ENCODE data around the gene TMTC1.

TMTC1 gene

DNA sequence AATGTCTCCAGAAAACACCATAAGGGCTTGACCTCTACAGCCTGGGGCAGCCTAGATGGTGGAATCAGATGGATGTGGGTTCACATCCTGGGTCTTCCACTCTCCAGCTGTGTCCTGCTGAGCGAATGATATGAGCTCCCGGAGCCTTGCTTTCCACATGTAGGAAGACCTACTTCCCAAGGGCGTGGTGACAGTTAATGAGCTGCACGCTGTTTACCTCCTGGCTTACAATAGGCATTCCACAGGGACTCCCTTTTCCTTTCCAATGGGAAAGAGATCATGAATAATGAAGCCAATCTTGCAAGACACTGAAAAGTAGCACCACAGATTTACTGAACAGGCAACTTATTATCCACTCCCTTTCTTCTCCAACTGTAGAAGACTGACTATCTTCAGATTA is 46.1 kb downstream of the TMTC1 start:
- Histone ChIP-seq H3K27me3 (ENCODE audit: low read depth, low read length) (no peaks in the 10 kb centered on the region), H3K9me3 (ENCODE audit: control insufficient read depth in 1 of 2, low read length in 2 of 2) (no peaks in the 10 kb centered on the region), H3K4me1 (ENCODE audit: control insufficient read depth in 1 of 2, insufficient read depth in 2 of 2, low read length in 2 of 2) (peaks cover 6 to 30% of the 10 kb centered on the region in 2 donors), H3K4me3 (ENCODE audit: low read depth in 1 of 2, low read length in 2 of 2) (no peak overlapping the region), H3K36me3 (ENCODE audit: control insufficient read depth in 1 of 2, insufficient read depth in 2 of 2, low read length in 2 of 2) (peaks cover 0 to 4% of the 10 kb centered on the region in 2 donors), H3K27ac (ENCODE audit: low read length) (no peak overlapping the region)

GRCh38 chr12:29735604-29736003 is 48.1 kb downstream of the TMTC1 start:
- H3K9me3 ChIP-seq (ENCODE audit: control insufficient read depth in 1 of 2, low read length in 2 of 2) = no peaks in the 10 kb centered on the region
- H3K4me1 ChIP-seq (ENCODE audit: control insufficient read depth in 1 of 2, insufficient read depth in 2 of 2, low read length in 2 of 2) = peaks cover 7 to 30% of the 10 kb centered on the region in 2 donors
- H3K36me3 ChIP-seq (ENCODE audit: control insufficient read depth in 1 of 2, insufficient read depth in 2 of 2, low read length in 2 of 2) = no peaks in the 10 kb centered on the region
- no peaks in the 10 kb centered on the region for H3K27me3 ChIP-seq (ENCODE audit: low read depth, low read length)
- H3K4me3 ChIP-seq (ENCODE audit: low read depth in 1 of 2, low read length in 2 of 2) = no peak overlapping the region
- no peak overlapping the region for H3K27ac ChIP-seq (ENCODE audit: low read length)

DNA sequence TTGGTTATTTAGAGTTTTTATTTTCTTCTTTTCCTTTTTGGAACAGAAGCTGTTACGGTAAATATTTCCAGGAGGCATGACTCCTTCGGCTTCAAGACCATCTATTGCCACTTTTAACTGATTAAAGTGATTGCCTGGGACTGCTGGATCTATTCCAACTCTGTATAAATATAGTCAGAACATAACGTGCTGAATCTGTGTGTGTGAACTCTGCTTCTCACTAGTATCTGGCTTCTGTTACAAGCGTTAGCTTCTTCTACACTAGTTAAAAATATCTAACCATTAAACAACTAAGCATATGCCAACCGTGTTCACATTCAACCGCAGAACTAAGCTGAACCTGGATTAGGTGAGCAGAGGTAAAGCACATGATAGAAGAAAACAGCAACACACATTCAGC is 49.0 kb downstream of the TMTC1 start:
- Histone ChIP-seq H3K27me3 (ENCODE audit: low read depth, low read length) (no peaks in the 10 kb centered on the region), H3K4me3 (ENCODE audit: low read depth in 1 of 2, low read length in 2 of 2) (no peak overlapping the region), H3K4me1 (ENCODE audit: control insufficient read depth in 1 of 2, insufficient read depth in 2 of 2, low read length in 2 of 2) (peaks cover 7 to 30% of the 10 kb centered on the region in 2 donors), H3K36me3 (ENCODE audit: control insufficient read depth in 1 of 2, insufficient read depth in 2 of 2, low read length in 2 of 2) (no peaks in the 10 kb centered on the region), H3K27ac (ENCODE audit: low read length) (peak overlapping the region; percentile 24), H3K9me3 (ENCODE audit: control insufficient read depth in 1 of 2, low read length in 2 of 2) (no peaks in the 10 kb centered on the region)

GRCh38 chr12:29734305-29734704 is 49.4 kb downstream of the TMTC1 start:
- Histone ChIP-seq H3K4me1 (ENCODE audit: control insufficient read depth in 1 of 2, insufficient read depth in 2 of 2, low read length in 2 of 2) (peaks cover 7 to 30% of the 10 kb centered on the region in 2 donors), H3K27ac (ENCODE audit: low read length) (peak overlapping the region; percentile 24)

GRCh38 chr12:29733501-29733900 is 50.2 kb downstream of the TMTC1 start:
- Histone ChIP-seq H3K4me3 (ENCODE audit: low read depth in 1 of 2, low read length in 2 of 2) (no peak overlapping the region), H3K36me3 (ENCODE audit: control insufficient read depth in 1 of 2, insufficient read depth in 2 of 2, low read length in 2 of 2) (no peaks in the 10 kb centered on the region), H3K27ac (ENCODE audit: low read length) (peak overlapping the region; percentile 24), H3K9me3 (ENCODE audit: control insufficient read depth in 1 of 2, low read length in 2 of 2) (no peaks in the 10 kb centered on the region), H3K4me1 (ENCODE audit: control insufficient read depth in 1 of 2, insufficient read depth in 2 of 2, low read length in 2 of 2) (peaks cover 7 to 30% of the 10 kb centered on the region in 2 donors), H3K27me3 (ENCODE audit: low read depth, low read length) (no peaks in the 10 kb centered on the region)

More at GRCh38 chr12:29734305-29734704, 49.4 kb downstream of the TMTC1 start:
- Histone ChIP-seq H3K27me3 (ENCODE audit: low read depth, low read length) (no peaks in the 10 kb centered on the region), H3K36me3 (ENCODE audit: control insufficient read depth in 1 of 2, insufficient read depth in 2 of 2, low read length in 2 of 2) (no peaks in the 10 kb centered on the region), H3K9me3 (ENCODE audit: control insufficient read depth in 1 of 2, low read length in 2 of 2) (no peaks in the 10 kb centered on the region), H3K4me3 (ENCODE audit: low read depth in 1 of 2, low read length in 2 of 2) (no peak overlapping the region)

GRCh38 chr12:29733060-29733459 is 50.7 kb downstream of the TMTC1 start:
- Histone ChIP-seq H3K4me3 (ENCODE audit: low read depth in 1 of 2, low read length in 2 of 2) (no peak overlapping the region), H3K36me3 (ENCODE audit: control insufficient read depth in 1 of 2, insufficient read depth in 2 of 2, low read length in 2 of 2) (no peaks in the 10 kb centered on the region), H3K4me1 (ENCODE audit: control insufficient read depth in 1 of 2, insufficient read depth in 2 of 2, low read length in 2 of 2) (peaks cover 7 to 29% of the 10 kb centered on the region in 2 donors), H3K27me3 (ENCODE audit: low read depth, low read length) (no peaks in the 10 kb centered on the region), H3K9me3 (ENCODE audit: control insufficient read depth in 1 of 2, low read length in 2 of 2) (no peaks in the 10 kb centered on the region), H3K27ac (ENCODE audit: low read length) (peak overlapping the region; percentile 24)

DNA sequence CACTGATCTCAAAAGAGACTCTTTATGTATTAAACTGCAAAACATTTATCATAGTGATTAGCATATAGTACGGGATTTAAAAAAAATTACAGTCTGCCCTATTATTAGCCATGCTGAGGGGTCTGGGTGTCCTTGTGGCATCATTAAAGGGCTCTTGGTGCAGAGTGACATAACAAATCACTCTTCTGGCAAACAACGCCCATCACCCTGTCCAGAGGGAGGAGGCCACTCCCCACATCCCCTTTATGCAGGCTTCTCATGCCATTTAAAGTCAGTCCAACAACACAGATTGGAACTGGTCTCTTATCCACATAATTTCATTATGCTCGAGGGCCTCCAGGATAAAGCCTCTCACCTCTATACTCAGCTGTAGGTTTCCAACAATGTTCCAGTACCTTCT is 51.1 kb downstream of the TMTC1 start:
- peaks cover 7 to 24% of the 10 kb centered on the region in 2 donors for H3K4me1 ChIP-seq (ENCODE audit: control insufficient read depth in 1 of 2, insufficient read depth in 2 of 2, low read length in 2 of 2)
- no peaks in the 10 kb centered on the region for H3K36me3 ChIP-seq (ENCODE audit: control insufficient read depth in 1 of 2, insufficient read depth in 2 of 2, low read length in 2 of 2)
- no peaks in the 10 kb centered on the region for H3K9me3 ChIP-seq (ENCODE audit: control insufficient read depth in 1 of 2, low read length in 2 of 2)
- H3K27me3 ChIP-seq (ENCODE audit: low read depth, low read length) = no peaks in the 10 kb centered on the region
- no peak overlapping the region for H3K27ac ChIP-seq (ENCODE audit: low read length)
- H3K4me3 ChIP-seq (ENCODE audit: low read depth in 1 of 2, low read length in 2 of 2) = no peak overlapping the region

DNA sequence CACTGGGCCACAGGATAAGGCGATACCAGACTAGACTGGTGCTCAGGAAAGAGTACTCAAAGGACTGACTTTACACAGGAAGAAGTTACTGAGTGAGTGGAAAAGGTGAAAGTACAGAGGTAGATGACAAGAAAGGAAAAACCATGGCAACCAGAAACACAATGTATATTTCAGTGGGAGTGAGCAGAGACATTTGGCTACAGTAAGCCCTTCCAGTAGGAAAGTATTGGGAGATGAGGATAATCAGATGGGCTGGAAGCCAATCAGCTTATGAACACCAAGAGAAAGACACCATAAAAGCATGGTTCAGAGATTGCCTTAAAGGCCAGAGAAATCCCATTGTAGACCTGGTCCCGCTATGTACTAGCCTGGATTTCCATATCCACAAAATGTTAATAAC is 51.6 kb downstream of the TMTC1 start:
- Histone ChIP-seq H3K4me3 (ENCODE audit: low read depth in 1 of 2, low read length in 2 of 2) (no peak overlapping the region), H3K27me3 (ENCODE audit: low read depth, low read length) (no peaks in the 10 kb centered on the region), H3K4me1 (ENCODE audit: control insufficient read depth in 1 of 2, insufficient read depth in 2 of 2, low read length in 2 of 2) (peaks cover 7 to 23% of the 10 kb centered on the region in 2 donors), H3K9me3 (ENCODE audit: control insufficient read depth in 1 of 2, low read length in 2 of 2) (no peaks in the 10 kb centered on the region), H3K27ac (ENCODE audit: low read length) (no peak overlapping the region), H3K36me3 (ENCODE audit: control insufficient read depth in 1 of 2, insufficient read depth in 2 of 2, low read length in 2 of 2) (no peaks in the 10 kb centered on the region)

GRCh38 chr12:29731591-29731990 is 52.2 kb downstream of the TMTC1 start:
- no peak overlapping the region for H3K27ac ChIP-seq (ENCODE audit: low read length)
- H3K4me1 ChIP-seq (ENCODE audit: control insufficient read depth in 1 of 2, insufficient read depth in 2 of 2, low read length in 2 of 2) = peaks cover 7 to 28% of the 10 kb centered on the region in 2 donors
- no peaks in the 10 kb centered on the region for H3K36me3 ChIP-seq (ENCODE audit: control insufficient read depth in 1 of 2, insufficient read depth in 2 of 2, low read length in 2 of 2)
- no peaks in the 10 kb centered on the region for H3K9me3 ChIP-seq (ENCODE audit: control insufficient read depth in 1 of 2, low read length in 2 of 2)
- no peaks in the 10 kb centered on the region for H3K27me3 ChIP-seq (ENCODE audit: low read depth, low read length)
- no peak overlapping the region for H3K4me3 ChIP-seq (ENCODE audit: low read depth in 1 of 2, low read length in 2 of 2)

- Histone ChIP-seq H3K4me1 (ENCODE audit: control insufficient read depth in 1 of 2, insufficient read depth in 2 of 2, low read length in 2 of 2) (peaks cover 7 to 35% of the 10 kb centered on the region in 2 donors), H3K9me3 (ENCODE audit: control insufficient read depth in 1 of 2, low read length in 2 of 2) (no peaks in the 10 kb centered on the region), H3K36me3 (ENCODE audit: control insufficient read depth in 1 of 2, insufficient read depth in 2 of 2, low read length in 2 of 2) (no peaks in the 10 kb centered on the region), H3K4me3 (ENCODE audit: low read depth in 1 of 2, low read length in 2 of 2) (no peak overlapping the region), H3K27me3 (ENCODE audit: low read depth, low read length) (no peaks in the 10 kb centered on the region), H3K27ac (ENCODE audit: low read length) (no peak overlapping the region)
Observed at GRCh38 chr12:29730481-29730880, 53.3 kb downstream of the TMTC1 start.

- Histone ChIP-seq H3K4me3 (ENCODE audit: low read depth in 1 of 2, low read length in 2 of 2) (no peak overlapping the region), H3K36me3 (ENCODE audit: control insufficient read depth in 1 of 2, insufficient read depth in 2 of 2, low read length in 2 of 2) (no peaks in the 10 kb centered on the region), H3K9me3 (ENCODE audit: control insufficient read depth in 1 of 2, low read length in 2 of 2) (no peaks in the 10 kb centered on the region), H3K4me1 (ENCODE audit: control insufficient read depth in 1 of 2, insufficient read depth in 2 of 2, low read length in 2 of 2) (peaks cover 4 to 20% of the 10 kb centered on the region in 2 donors), H3K27me3 (ENCODE audit: low read depth, low read length) (no peaks in the 10 kb centered on the region), H3K27ac (ENCODE audit: low read length) (no peak overlapping the region)
Observed at GRCh38 chr12:29728030-29728429, 55.7 kb downstream of the TMTC1 start.

GRCh38 chr12:29726741-29727348 is 56.9 kb downstream of the TMTC1 start:
- Histone ChIP-seq H3K27ac (ENCODE audit: low read length) (peak overlapping the region; percentile 79), H3K36me3 (ENCODE audit: control insufficient read depth in 1 of 2, insufficient read depth in 2 of 2, low read length in 2 of 2) (no peaks in the 10 kb centered on the region), H3K9me3 (ENCODE audit: control insufficient read depth in 1 of 2, low read length in 2 of 2) (no peaks in the 10 kb centered on the region), H3K27me3 (ENCODE audit: low read depth, low read length) (no peaks in the 10 kb centered on the region), H3K4me1 (ENCODE audit: control insufficient read depth in 1 of 2, insufficient read depth in 2 of 2, low read length in 2 of 2) (peaks cover 0 to 20% of the 10 kb centered on the region in 2 donors), H3K4me3 (ENCODE audit: low read depth in 1 of 2, low read length in 2 of 2) (peak overlapping the region in 1 of 2 donors; percentile 12)

Data from muscle layer of duodenum (tissue), 2 donors.